Measurements from ENCODE around the gene ALS2. TPM values are rescaled to one million over a fixed set of nuclear protein-coding genes. Genes with fewer than 3 reads are reported as not detected.

ALS2 gene
- total RNA-seq, 1 experiment from 2014 or later = 28.4 TPM

DNA sequence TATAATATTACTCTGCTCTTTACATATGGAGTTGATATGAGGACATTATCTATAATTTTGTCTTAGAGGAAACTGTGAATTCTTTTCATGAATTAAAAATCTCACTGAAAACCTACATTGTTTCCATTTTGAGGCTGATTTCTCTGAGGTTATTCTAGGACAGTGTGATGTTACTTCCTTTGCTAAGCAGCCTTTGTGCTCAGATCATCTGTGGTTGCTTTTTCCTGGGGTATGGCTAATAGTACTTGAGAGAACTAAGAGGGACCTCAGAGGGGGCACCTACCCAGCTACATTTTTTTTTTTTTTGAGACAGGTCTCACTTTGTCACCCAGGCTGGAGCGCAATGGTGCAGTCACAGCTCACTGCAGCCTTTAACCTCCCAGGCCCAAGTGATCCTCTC is 73.6 kb downstream of the ALS2 start:
- no peak overlapping the region for H2BK20ac ChIP-seq (ENCODE audit: low read depth, low read length, poor library complexity, severe bottlenecking)
- H2AK5ac ChIP-seq (ENCODE audit: insufficient read length, low read length) = no peak overlapping the region
- H3K4ac ChIP-seq (ENCODE audit: low read depth, low read length) = no peak overlapping the region
- no peaks in the 10 kb centered on the region for H3K4me1 ChIP-seq (ENCODE audit: insufficient read depth, low read length)
- Mint-ChIP-seq H3K4me3 (no peak overlapping the region), H3K27ac (no peak overlapping the region), H3K36me3 (ENCODE audit: insufficient read depth in 1 of 3, low read depth in 3 of 3) (peaks cover 7 to 62% (median 50%) of the 10 kb centered on the region in 3 experiments; a peak in 6 of 7 replicates), H3K4me1 (no peaks in the 10 kb centered on the region), H3K9me3 (no peaks in the 10 kb centered on the region), H3K27me3 (ENCODE audit: low read depth) (no peaks in the 10 kb centered on the region)
- H3K27me3 ChIP-seq (ENCODE audit: insufficient read depth, low read length) = no peaks in the 10 kb centered on the region
- H3K4me2 ChIP-seq (ENCODE audit: insufficient read depth, insufficient read length, low read length) = no peak overlapping the region
- no peak overlapping the region for H2BK5ac ChIP-seq (ENCODE audit: insufficient read length, low read length)
- no peak overlapping the region for H4K91ac ChIP-seq (ENCODE audit: insufficient read length, low read depth, low read length)
- no peak overlapping the region for H2BK120ac ChIP-seq (ENCODE audit: low read depth, low read length, poor library complexity, severe bottlenecking)
- no peaks in the 10 kb centered on the region for H3K9me3 ChIP-seq (ENCODE audit: control insufficient read depth, low read depth, low read length)
- H3K18ac ChIP-seq (ENCODE audit: insufficient read length, low read depth, low read length) = no peak overlapping the region
- no peak overlapping the region for H3T11ph ChIP-seq (ENCODE audit: low read length)
- no peak overlapping the region for H3K23ac ChIP-seq (ENCODE audit: insufficient read length, low read depth, low read length)
- H3K9ac ChIP-seq (ENCODE audit: extremely low read depth, insufficient read length, low read length) = no peak overlapping the region
- no peaks in the 10 kb centered on the region for H3K23me2 ChIP-seq (ENCODE audit: insufficient read length, low read depth, low read length, poor library complexity, severe bottlenecking)
- DNase-seq = no peak
- no peak overlapping the region for H3K27ac ChIP-seq (ENCODE audit: insufficient read length, low read depth, low read length)
- TF ChIP-seq, protein P1, sequence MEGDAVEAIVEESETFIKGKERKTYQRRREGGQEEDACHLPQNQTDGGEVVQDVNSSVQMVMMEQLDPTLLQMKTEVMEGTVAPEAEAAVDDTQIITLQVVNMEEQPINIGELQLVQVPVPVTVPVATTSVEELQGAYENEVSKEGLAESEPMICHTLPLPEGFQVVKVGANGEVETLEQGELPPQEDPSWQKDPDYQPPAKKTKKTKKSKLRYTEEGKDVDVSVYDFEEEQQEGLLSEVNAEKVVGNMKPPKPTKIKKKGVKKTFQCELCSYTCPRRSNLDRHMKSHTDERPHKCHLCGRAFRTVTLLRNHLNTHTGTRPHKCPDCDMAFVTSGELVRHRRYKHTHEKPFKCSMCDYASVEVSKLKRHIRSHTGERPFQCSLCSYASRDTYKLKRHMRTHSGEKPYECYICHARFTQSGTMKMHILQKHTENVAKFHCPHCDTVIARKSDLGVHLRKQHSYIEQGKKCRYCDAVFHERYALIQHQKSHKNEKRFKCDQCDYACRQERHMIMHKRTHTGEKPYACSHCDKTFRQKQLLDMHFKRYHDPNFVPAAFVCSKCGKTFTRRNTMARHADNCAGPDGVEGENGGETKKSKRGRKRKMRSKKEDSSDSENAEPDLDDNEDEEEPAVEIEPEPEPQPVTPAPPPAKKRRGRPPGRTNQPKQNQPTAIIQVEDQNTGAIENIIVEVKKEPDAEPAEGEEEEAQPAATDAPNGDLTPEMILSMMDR (conservative IDR thresholded peaks at IDR 0.05) = no peak
- no peak overlapping the region for H4K8ac ChIP-seq (replicated peaks; ENCODE audit: insufficient read length, low read depth, low read length)
- no peak overlapping the region for H2BK15ac ChIP-seq (ENCODE audit: low read depth, low read length)
- no peaks in the 10 kb centered on the region for H3K79me1 ChIP-seq (ENCODE audit: insufficient read depth, low read depth, low read length, poor library complexity, severe bottlenecking)
- no peak overlapping the region for H3K56ac ChIP-seq (ENCODE audit: insufficient read length, low read depth, low read length)
- no CpG with 5 or more reads among the region's 1 CpG for WGBS (ENCODE audit: extremely low coverage, insufficient read length, low lambda C conversion rate)
- no peaks in the 10 kb centered on the region for H4K20me1 ChIP-seq (ENCODE audit: control insufficient read depth, insufficient read depth, insufficient read length)
- no peak overlapping the region for H2BK12ac ChIP-seq (ENCODE audit: insufficient read length, low read depth, low read length)
- H4K5ac ChIP-seq (ENCODE audit: insufficient read length, low read depth, low read length) = no peak overlapping the region
- H3K79me2 ChIP-seq (ENCODE audit: insufficient read depth, low read length) = no peaks in the 10 kb centered on the region
- H3K14ac ChIP-seq (ENCODE audit: insufficient read depth, low read length) = no peak overlapping the region
- no peak overlapping the region for H2AFZ ChIP-seq (ENCODE audit: low read length)
